IPS DF 6.9 (cell line): ENCODE results near the gene ZBTB32.
A peak's percentile ranks its signal among the peaks of the same experiment; 100 is the strongest.

ENCODE experiments used
- DNase-seq: peaks from one replicate; pipeline ENCODE4 v3.0.0-alpha.2; 2013; ENCODE audit warnings: low read depth, low spot score
- H3K27ac ChIP-seq: one replicate; pipeline ENCODE4 v1.5.1; 2013; ENCODE audit warnings: low read length, control low read depth
- H3K27me3 ChIP-seq: 2 replicates; pipeline ENCODE4 v1.6.1; 2013; ENCODE audit warnings: mild to moderate bottlenecking, low read length; ENCODE audit not compliant: control insufficient read depth, insufficient read depth
- H3K36me3 ChIP-seq: 2 replicates; pipeline ENCODE4 v1.6.1; 2013; ENCODE audit warnings: low read length; ENCODE audit not compliant: control insufficient read depth, insufficient read depth
- H3K4me1 ChIP-seq: 2 replicates; pipeline ENCODE4 v1.6.1; 2013; ENCODE audit warnings: low read length; ENCODE audit not compliant: control insufficient read depth, insufficient read depth
- H3K4me3 ChIP-seq: 2 replicates; pipeline ENCODE4 v1.5.1; 2013; ENCODE audit warnings: mild to moderate bottlenecking, low read length
- H3K9me3 ChIP-seq: 2 replicates; pipeline ENCODE4 v1.6.1; 2013; ENCODE audit warnings: low read length, inconsistent platforms; ENCODE audit not compliant: control insufficient read depth, insufficient read depth
- WGBS: extraction: QIAGEN DNeasy Blood & Tissue Kit; methylation state at CpG from one replicate; pipeline ENCODE4 v1.1.7; 2013; ENCODE audit warnings: mixed read lengths, missing lambda C conversion rate; ENCODE audit not compliant: insufficient read length, insufficient coverage; 5-methylcytosine and 5-hydroxymethylcytosine counted together

ZBTB32 gene

GRCh38 chr19:35713904-35714495 is 9.6 kb downstream of the ZBTB32 start:
- H3K4me1 ChIP-seq: peaks cover 8% of the 10 kb centered on the region
- no peaks in the 10 kb centered on the region for H3K9me3 ChIP-seq
- no peaks in the 10 kb centered on the region for H3K27me3 ChIP-seq
- H3K36me3 ChIP-seq: no peaks in the 10 kb centered on the region
- DNase-seq: no peak
- H3K27ac ChIP-seq: no peak overlapping the region
- WGBS: no CpG with 5 or more reads among the region's 12 CpGs
- H3K4me3 ChIP-seq: no peak overlapping the region

- H3K27ac ChIP-seq: no peak overlapping the region
- DNase-seq: no peak
- no peaks in the 10 kb centered on the region for H3K27me3 ChIP-seq
- H3K9me3 ChIP-seq: no peaks in the 10 kb centered on the region
- H3K4me3 ChIP-seq: no peak overlapping the region
- WGBS: no CpG with 5 or more reads among the region's 14 CpGs
- peaks cover under 1% of the 10 kb centered on the region; the same call in 1 of the 2 replicates for H3K36me3 ChIP-seq
- H3K4me1 ChIP-seq: peaks cover 8% of the 10 kb centered on the region
Observed at GRCh38 chr19:35714601-35715354, 10.4 kb downstream of the ZBTB32 start.

GRCh38 chr19:35715355-35715809 is 11.0 kb downstream of the ZBTB32 start:
- Histone ChIP-seq H3K9me3 (no peaks in the 10 kb centered on the region), H3K36me3 (peaks cover 4% of the 10 kb centered on the region; the same call in 1 of the 2 replicates), H3K27ac (no peak overlapping the region), H3K4me1 (peaks cover 8% of the 10 kb centered on the region), H3K27me3 (no peaks in the 10 kb centered on the region), H3K4me3 (no peak overlapping the region)
- WGBS: no CpG with 5 or more reads among the region's 7 CpGs
- DNase-seq: no peak

- DNase-seq: no peak
- WGBS: no CpG with 5 or more reads among the region's 52 CpGs
- Histone ChIP-seq H3K36me3 (peaks cover 8% of the 10 kb centered on the region; the same call in 1 of the 2 replicates), H3K4me1 (peaks cover 8% of the 10 kb centered on the region), H3K9me3 (no peaks in the 10 kb centered on the region), H3K27ac (no peak overlapping the region), H3K4me3 (peak overlapping the region; percentile 74; the same call in 1 of the 2 replicates), H3K27me3 (no peaks in the 10 kb centered on the region)
Observed at GRCh38 chr19:35715981-35716800, 11.8 kb downstream of the ZBTB32 start.

GRCh38 chr19:35716801-35717664 is 12.7 kb downstream of the ZBTB32 start:
- Histone ChIP-seq H3K36me3 (peaks cover 12% of the 10 kb centered on the region), H3K9me3 (no peaks in the 10 kb centered on the region), H3K4me3 (peak overlapping the region; percentile 74), H3K4me1 (peaks cover 8% of the 10 kb centered on the region), H3K27me3 (no peaks in the 10 kb centered on the region), H3K27ac (no peak overlapping the region)
- no CpG with 5 or more reads among the region's 77 CpGs for WGBS
- peak; percentile 93 for DNase-seq

- no CpG with 5 or more reads among the region's 109 CpGs for WGBS
- no peaks in the 10 kb centered on the region for H3K9me3 ChIP-seq
- peaks cover 19% of the 10 kb centered on the region for H3K36me3 ChIP-seq
- H3K27me3 ChIP-seq: no peaks in the 10 kb centered on the region
- no peak for DNase-seq
- peaks cover 8% of the 10 kb centered on the region for H3K4me1 ChIP-seq
- H3K27ac ChIP-seq: no peak within 1 kb of the TSS
- peak within 1 kb of the TSS; percentile 89 for H3K4me3 ChIP-seq
Observed at GRCh38 chr19:35717665-35718344, 13.4 kb downstream of the ZBTB32 start, which contains the start of gene KMT2B. TSS of gene KMT2B (plus strand) at chr19:35718003. CDS start at chr19:35718019, 16 bp downstream.

- no peak for DNase-seq
- Histone ChIP-seq H3K4me3 (peak overlapping the region; percentile 89), H3K9me3 (no peaks in the 10 kb centered on the region), H3K4me1 (peaks cover 8% of the 10 kb centered on the region), H3K27me3 (no peaks in the 10 kb centered on the region), H3K27ac (no peak overlapping the region), H3K36me3 (peaks cover 26% of the 10 kb centered on the region)
- WGBS: no CpG with 5 or more reads among the region's 42 CpGs
Observed at GRCh38 chr19:35718345-35719041, 14.1 kb downstream of the ZBTB32 start.

- H3K27me3 ChIP-seq: no peaks in the 10 kb centered on the region
- no peak for DNase-seq
- H3K4me1 ChIP-seq: peaks cover 6% of the 10 kb centered on the region
- no CpG with 5 or more reads among the region's 32 CpGs for WGBS
- H3K9me3 ChIP-seq: no peaks in the 10 kb centered on the region
- H3K27ac ChIP-seq: no peak overlapping the region
- no peak overlapping the region for H3K4me3 ChIP-seq
- peaks cover 36% of the 10 kb centered on the region for H3K36me3 ChIP-seq
Observed at GRCh38 chr19:35719402-35720162, 15.2 kb downstream of the ZBTB32 start.
